GM19395 (cell line): ENCODE data around the gene SLC7A6OS.
A peak's percentile ranks its signal among the peaks of the same experiment; 100 is the strongest.

Experiments used
- ATAC-seq: cut with Tn5 transposase; IDR thresholded peaks from one replicate; pipeline ENCODE4 v1.9.1; 2021; ENCODE audit warnings: mild to moderate bottlenecking, moderate library complexity; ENCODE audit not compliant: unreplicated experiment

The SLC7A6OS gene

GRCh38 chr16:68310774-68311511, at the start of gene SLC7A6OS, which contains the start of gene PRMT7:
TSS of gene SLC7A6OS (minus strand) at chr16:68310946. CDS start at chr16:68310926, 20 bp downstream.
TSS of gene PRMT7 (plus strand) at chr16:68311019. CDS start at chr16:68315980, 4,961 bp downstream.
- peak; percentile 97 for ATAC-seq

DNA sequence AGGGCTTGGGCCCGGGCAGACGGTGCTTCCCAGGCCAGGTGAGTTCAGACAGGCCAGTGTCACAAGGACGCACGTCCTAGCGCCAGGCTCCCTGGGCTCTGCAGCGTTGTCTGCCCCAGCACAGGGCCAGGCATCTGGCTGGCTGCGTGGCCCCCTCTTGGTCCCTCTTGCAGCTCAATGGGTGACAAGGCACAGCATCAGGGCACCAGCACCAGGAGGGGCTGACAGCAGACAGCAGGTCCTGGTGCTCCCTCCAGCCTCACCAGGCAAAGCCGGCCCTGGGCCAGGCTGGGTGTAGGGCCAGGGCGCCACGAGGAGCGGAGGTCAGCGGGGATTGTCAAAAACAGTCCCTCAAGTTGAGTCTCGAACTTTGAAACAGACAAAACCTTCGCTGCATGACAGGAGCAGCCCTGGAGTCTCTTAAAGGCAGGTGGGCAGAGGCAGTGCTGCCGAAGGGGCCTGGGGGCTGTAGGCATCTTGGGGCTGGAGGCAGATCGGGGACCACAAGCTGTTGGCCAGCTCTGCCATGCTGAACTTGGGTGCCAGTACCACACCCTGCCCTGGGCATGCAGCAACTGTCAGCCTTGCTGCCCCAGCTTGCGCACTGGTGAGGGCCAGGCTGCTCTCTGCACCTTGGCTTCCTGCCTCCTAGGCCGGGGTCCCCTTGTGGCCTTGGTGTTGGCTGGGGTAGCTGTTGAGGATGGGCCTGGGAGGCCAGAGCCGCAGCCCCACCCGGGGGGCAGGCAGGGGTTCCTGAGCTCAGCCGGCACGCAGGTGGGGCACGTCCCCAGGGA, 48.8 kb upstream of the SLC7A6OS start:
- no peak for ATAC-seq

GRCh38 chr16:68358951-68359350, 48.2 kb upstream of the SLC7A6OS start:
- no peak for ATAC-seq

DNA sequence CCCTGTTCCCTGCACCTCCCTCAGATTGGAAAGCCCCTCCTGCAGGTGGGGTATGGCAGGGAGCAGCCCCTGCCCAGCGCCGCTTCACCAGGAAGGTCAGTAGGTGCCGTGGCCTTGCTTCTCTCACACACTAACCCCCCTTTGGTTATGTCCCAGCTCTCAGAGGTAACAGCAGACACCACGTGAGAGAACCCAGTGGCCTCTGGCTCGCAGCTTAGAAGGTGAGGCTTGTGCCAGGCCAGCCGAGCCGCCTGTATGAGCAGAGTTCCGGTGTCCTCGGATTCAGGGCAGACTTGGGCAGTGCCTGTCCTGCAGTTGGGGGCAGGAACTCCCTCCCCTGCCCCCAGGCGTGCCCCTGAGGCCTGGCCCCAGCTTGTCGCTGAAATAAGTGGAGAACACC, 47.2 kb upstream of the SLC7A6OS start:
- no peak for ATAC-seq

DNA sequence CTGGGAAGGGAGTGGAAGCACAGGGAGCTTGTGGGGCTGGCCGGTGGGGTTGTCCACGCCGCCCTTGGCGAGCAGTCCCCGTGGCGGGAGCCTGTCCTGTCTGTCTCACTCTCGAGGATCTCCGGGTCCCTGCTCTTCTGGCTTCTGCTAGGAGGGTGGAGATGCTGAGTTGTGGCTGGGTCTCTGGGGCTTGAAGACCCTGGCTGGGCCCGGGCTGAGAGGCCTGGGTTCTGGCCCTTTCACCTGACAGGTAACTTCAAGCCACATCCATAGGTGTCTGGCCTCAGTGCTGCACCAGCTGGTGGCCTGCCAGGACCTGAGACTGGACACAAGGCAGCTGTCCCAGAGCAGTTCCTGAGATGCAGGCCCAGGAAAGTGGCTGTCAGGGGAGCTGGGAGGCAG, 46.8 kb upstream of the SLC7A6OS start:
- no peak for ATAC-seq

DNA sequence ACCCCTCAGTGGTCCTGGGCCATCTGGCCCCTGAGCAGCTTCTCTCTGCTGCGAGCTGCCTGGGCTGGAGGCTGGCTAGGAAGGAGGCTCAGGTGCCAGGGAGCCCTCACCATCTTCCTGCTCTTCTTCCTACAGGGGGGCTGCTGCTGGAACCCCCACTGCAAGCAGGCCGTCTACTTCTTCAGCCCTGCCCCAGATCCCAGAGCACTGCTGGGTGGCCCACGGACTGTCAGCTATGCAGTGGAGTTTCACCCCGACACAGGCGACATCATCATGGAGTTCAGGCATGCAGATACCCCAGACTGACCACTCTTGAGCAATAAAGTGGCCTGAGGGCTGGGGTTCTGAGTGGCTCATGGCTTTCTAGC, 46.2 kb upstream of the SLC7A6OS start:
- no peak for ATAC-seq

GRCh38 chr16:68356249-68356918, 45.6 kb upstream of the SLC7A6OS start:
- ATAC-seq, result peak; percentile 88

DNA sequence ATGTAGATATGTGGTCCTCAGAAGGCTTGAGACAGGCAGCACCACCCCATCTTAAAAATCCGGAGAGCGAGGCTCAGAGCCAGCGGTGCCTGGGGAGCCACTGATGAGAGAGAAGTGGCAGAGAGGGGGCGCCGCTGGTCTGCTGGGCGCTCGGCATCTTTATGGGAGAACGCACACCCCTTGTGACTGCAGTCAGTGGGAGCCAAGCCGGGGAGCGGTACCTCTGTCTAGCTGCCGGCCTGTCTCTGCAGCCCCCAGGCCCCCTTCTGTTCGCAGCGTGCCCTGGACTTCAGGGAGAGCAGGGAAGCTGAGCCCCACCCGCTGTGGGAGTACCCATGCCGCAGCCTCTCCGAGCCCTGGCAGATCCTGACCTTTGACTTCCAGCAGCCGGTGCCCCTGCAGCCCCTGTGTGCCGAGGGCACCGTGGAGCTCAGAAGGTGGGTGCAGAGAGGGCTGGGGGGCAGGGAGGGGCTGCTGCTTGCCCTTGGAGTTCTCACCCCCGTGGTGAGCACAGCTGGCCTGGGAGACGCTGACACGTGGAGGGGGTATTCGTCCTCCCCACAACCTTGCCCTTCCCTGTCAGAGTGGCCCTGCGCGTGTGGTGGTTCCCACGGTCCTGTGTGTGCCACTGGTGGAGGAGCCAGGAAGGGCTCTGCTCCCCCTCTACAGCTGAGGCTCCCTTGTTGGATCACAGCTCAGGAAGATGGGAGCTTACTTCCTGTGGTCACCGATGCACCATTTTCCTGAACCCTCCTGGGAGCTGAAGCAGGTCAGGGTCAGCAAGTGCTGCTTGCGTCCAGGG, 44.9 kb upstream of the SLC7A6OS start:
- peak; percentile 7 for ATAC-seq

- ATAC-seq, result no peak
Observed at GRCh38 chr16:68354816-68355215, 44.1 kb upstream of the SLC7A6OS start.

DNA sequence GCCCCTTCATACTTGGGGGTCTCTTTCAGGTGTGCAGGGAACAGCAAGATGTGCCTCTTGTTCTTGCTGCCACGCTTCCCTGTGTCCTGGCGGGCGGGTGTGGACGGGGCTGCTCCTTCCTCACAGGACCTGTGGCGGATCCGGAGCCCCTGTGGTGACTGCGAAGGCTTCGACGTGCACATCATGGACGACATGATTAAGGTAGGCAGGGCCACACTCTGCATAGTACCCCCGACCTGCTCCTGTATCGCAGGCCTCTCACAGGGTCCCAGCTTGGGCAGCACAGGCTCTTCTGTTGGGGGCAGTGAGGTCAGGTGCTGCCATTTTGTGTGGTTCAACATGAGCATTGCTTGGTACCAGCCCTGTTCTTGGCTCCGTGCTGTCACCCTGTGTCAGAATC, 42.6 kb upstream of the SLC7A6OS start:
- no peak for ATAC-seq

DNA sequence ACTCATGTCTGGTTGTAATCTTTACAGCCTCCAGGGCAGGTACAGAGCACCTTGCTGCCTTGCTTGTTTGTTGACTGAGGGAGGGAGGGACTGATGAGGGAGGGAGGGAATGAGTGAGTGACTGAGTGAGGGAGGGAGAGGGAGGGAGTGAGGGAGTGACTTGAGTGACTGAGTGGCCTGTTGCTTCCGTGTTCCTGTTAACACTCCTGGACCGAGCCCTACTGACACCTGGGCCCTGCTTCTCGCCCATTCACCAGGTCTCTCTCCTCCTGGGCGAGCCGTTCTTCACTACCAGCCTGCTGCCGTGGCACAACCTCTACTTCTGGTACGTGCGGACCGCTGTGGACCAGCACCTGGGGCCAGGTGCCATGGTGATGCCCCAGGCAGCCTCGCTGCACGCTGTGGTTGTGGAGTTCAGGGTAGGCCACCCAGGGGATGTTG, 41.3 kb upstream of the SLC7A6OS start:
- ATAC-seq, result no peak

DNA sequence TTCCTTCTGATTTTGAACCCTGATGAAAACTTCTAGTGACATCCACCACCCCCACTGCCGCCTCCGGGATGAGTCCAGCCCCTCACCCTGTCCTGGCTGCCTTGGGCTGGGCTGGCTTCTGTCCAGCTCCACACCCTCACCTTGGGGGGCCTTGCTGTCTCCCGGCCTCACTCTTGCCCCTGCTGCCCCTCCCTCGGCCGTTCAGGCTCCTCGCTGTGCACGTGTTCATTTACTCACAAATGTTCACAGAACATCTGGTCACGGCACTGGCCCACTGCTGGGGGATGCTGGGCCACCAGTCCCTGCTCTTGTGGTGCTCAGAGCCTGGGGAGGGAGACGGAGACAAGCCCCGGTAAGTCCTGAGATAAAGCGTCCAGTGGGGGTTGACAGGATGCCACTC, 40.7 kb upstream of the SLC7A6OS start:
- ATAC-seq, result no peak

- ATAC-seq, result no peak
Observed at GRCh38 chr16:68350813-68351350, 40.1 kb upstream of the SLC7A6OS start.

DNA sequence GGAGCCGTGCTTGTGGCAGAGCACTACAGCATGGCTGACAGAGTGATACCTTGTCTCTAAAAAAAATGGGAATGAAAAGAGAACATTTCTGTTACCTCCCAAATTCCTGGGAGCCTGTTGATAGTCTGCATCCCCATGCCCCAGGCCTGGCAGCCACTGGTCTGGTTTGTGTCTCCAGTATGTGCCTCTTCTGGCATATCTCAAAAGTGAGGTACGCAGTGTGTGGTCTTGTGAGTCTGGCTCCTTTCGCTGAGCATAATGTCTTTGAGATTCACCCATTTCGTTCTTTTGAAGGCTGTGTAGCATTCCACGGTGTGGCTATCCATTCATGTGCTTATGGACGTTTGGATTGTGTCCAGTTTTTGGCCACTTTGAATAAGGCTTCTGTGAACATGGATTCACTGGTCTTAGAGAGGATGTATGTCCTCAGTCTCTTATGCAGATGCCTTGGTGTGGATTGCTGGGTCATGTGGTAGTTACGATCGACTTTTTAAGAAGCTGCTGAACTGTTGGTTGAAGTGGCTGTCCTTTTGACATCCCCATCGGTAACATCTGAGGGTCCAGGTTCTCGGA, 39.2 kb upstream of the SLC7A6OS start:
- ATAC-seq, result no peak

GRCh38 chr16:68348639-68349445, 38.1 kb upstream of the SLC7A6OS start:
- no peak for ATAC-seq

- ATAC-seq, result no peak
Observed at GRCh38 chr16:68347605-68348004, 36.9 kb upstream of the SLC7A6OS start.

DNA sequence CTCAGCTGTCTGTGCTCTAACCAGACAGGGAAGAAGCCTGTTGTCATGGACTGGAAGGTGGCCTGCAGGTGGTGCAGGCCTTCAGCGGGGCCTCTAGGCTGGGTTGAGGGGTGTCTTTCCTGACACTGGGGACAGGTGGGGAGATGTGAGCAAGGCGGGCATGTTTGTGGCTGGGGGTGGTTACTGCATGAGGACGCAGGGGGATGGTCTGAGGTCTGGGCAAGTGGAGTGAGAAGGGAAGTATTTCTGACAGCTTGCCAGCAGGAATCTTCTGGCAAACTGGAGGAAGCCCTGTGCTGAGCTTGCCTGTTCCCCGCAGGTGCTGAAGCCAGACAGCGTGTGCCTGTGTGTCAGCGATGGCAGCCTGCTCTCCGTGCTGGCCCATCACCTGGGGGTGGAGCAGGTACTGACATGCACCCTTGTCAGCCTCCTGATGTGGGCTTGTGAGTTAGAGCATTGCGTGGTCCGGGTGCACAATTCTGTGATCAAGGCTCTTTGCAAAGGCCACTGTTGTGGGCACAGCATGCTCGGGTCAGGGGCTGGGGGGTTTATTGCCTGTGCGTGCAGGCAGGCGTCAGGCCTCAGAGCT, 36.2 kb upstream of the SLC7A6OS start:
- no peak for ATAC-seq

- ATAC-seq, result no peak
Observed at GRCh38 chr16:68345958-68346635, 35.4 kb upstream of the SLC7A6OS start.
